ENCODE data around the gene ZNF324. TPM values are rescaled to one million over a fixed set of nuclear protein-coding genes. Genes with fewer than 3 reads are reported as not detected.

Gene ZNF324
- total and polyA plus RNA-seq, 9 of the 15 experiments (the other 6 are each of a cell fraction or from before 2014, with no cell fraction given): 0.92 to 16.4 (median 5.3) TPM

DNA sequence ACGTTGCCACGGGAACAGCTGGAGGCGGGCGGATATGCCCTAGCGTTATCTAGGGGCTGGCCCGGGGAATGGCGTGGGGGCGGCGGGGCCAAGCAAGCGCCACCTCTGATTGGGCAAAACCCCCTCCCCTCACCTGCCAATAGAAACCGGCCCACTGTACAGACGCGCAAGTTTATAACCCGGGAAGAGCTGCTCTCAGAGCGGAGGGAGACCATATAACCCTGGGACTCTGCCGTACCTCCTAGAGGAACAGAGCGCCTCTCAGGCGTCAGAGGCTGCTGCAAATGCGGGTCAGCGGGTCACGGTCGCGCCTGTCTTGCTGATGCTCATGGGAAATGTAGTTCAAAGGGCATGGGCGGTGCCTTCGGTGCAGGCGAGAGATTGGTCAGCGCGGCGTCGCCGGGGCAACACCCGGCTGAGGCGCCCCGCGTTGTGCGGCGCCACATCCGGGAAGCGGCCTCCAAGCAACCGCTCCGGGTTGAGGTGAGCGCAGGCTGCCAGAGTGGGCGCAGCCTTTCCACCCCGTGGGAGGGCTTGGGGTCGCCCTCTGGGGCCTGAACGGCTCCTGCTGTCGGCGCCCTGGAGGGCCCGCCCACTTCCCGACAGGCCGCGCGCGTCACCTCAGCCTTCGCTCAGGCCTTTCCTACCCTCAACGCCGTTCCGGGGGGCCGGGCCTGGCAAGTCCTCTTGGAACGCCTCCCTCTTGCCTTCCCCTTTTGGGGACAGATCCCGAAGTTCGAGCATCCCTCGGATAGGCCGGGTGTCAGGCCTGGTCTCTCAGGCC, 9.0 kb downstream of the ZNF324 start, which contains the start of gene ZNF446 (continued):
- TF ChIP-seq, protein P1, sequence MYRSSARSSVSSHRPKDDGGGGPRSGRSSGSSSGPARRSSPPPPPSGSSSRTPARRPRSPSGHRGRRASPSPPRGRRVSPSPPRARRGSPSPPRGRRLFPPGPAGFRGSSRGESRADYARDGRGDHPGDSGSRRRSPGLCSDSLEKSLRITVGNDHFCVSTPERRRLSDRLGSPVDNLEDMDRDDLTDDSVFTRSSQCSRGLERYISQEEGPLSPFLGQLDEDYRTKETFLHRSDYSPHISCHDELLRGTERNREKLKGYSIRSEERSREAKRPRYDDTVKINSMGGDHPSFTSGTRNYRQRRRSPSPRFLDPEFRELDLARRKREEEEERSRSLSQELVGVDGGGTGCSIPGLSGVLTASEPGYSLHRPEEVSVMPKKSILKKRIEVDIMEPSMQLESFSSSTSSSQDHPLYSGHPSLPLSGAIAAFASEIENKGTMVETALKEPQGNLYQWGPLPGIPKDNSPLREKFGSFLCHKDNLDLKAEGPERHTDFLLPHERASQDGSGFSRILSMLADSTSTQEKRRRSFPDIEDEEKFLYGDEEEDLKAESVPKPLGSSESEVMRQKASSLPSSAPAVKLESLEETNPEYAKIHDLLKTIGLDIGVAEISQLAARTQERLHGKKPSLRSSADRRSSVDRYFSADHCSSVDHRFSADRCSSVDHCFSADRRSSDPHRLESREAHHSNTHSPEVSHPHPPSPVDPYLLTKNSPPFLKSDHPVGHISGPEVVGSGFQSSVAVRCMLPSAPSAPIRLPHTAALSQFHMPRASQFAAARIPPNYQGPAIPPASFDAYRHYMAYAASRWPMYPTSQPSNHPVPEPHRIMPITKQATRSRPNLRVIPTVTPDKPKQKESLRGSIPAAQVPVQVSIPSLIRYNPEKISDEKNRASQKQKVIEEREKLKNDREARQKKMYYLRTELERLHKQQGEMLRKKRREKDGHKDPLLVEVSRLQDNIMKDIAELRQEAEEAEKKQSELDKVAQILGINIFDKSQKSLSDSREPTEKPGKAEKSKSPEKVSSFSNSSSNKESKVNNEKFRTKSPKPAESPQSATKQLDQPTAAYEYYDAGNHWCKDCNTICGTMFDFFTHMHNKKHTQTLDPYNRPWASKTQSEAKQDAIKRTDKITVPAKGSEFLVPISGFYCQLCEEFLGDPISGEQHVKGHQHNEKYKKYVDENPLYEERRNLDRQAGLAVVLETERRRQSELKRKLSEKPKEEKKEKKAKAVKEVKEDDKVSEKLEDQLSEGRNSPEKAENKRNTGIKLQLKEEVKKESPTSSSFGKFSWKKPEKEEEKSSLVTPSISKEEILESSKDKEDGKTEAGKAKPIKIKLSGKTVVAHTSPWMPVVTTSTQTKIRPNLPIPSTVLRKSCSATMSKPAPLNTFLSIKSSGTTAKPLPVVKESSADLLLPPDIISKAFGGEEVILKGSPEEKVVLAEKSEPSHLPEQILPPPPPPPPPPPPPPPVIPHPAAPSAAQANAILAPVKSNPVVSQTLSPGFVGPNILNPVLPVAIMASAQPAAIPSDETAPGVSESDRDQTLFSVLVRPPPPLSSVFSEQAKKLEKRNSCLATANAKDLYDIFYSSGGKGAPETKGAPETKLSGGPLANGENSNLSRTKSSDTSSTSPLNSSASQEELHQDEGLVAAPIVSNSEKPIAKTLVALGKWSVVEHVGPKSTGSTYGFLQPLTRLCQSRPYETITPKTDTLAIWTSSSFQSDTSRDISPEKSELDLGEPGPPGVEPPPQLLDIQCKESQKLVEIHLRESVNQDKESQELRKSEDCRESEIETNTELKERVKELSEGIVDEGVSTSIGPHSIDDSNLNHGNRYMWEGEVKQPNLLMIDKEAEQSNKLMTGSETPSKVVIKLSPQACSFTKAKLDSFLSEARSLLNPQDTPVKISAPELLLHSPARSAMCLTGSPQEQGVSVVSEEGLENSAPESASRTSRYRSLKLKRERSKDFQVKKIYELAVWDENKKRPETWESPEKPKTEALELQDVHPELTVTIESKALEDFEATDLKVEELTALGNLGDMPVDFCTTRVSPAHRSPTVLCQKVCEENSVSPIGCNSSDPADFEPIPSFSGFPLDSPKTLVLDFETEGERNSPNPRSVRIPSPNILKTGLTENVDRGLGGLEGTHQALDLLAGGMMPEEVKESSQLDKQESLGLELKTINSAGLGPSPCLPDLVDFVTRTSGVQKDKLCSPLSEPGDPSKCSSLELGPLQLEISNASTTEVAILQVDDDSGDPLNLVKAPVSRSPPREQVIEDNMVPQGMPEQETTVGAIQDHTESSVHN (IDR thresholded peaks at IDR 0.05; ENCODE audit: borderline replicate concordance in 1 of 2, low read depth in 1 of 2): no peak
- TF ChIP-seq MBD2 (IDR thresholded peaks at IDR 0.05; ENCODE audit: borderline replicate concordance, low read depth): peak; percentile 84
- TF ChIP-seq CXXC5 (CRISPR knock-in tag; IDR thresholded peaks at IDR 0.05): peak; percentile 92
- peak; percentile 98 for TF ChIP-seq NR2C1 (IDR thresholded peaks at IDR 0.05)
- peak; percentile 99 for TF ChIP-seq NR2C1 (tag; IDR thresholded peaks at IDR 0.05)
- peak; percentile 77 for TF ChIP-seq POLR2B (IDR thresholded peaks at IDR 0.05; ENCODE audit: low read depth, partially characterized antibody)
- TF ChIP-seq GABPB2 (CRISPR knock-in tag; conservative IDR thresholded peaks at IDR 0.05): no peak
- peak; percentile 75; the same call in 1 of the 2 replicates for TF ChIP-seq ELF2 (CRISPR knock-in tag; IDR thresholded peaks at IDR 0.05)
- peak; percentile 74; the same call in 1 of the 2 replicates for TF ChIP-seq SRSF1 (IDR thresholded peaks at IDR 0.05; ENCODE audit: low read depth, low read length)
- TF ChIP-seq C11orf30 (IDR thresholded peaks at IDR 0.05; ENCODE audit: low read depth): peak; percentile 66
- TF ChIP-seq SMARCB1 (IDR thresholded peaks at IDR 0.05; ENCODE audit: insufficient read length, low read depth): no peak
- peak; percentile 59; the same call in 1 of the 2 replicates for TF ChIP-seq ZNF263 (CRISPR knock-in tag; IDR thresholded peaks at IDR 0.05; ENCODE audit: borderline replicate concordance)
- TF ChIP-seq NONO (IDR thresholded peaks at IDR 0.05; ENCODE audit: low read depth in 2 of 2, low read length in 1 of 2): peak in 1 of 2 experiments; percentile 24; a peak in 1 of 4 replicates
- 0 out of 2 replicates have a peak, but pooled peaks have one; percentile 24 for TF ChIP-seq GATA2 (CRISPR knock-in tag; IDR thresholded peaks at IDR 0.05)
- TF ChIP-seq, protein P2, sequence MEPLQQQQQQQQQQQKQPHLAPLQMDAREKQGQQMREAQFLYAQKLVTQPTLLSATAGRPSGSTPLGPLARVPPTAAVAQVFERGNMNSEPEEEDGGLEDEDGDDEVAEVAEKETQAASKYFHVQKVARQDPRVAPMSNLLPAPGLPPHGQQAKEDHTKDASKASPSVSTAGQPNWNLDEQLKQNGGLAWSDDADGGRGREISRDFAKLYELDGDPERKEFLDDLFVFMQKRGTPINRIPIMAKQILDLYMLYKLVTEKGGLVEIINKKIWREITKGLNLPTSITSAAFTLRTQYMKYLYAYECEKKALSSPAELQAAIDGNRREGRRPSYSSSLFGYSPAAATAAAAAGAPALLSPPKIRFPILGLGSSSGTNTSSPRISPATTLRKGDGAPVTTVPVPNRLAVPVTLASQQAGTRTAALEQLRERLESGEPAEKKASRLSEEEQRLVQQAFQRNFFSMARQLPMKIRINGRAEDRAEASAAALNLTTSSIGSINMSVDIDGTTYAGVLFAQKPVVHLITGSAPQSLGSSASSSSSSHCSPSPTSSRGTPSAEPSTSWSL (CRISPR knock-in tag; IDR thresholded peaks at IDR 0.05; ENCODE audit: borderline replicate concordance): no peak
- TF ChIP-seq RFX7 (CRISPR knock-in tag; IDR thresholded peaks at IDR 0.05): peak; percentile 18; the same call in 1 of the 2 replicates
- no peak for TF ChIP-seq BCOR (IDR thresholded peaks at IDR 0.05)
- TF ChIP-seq PTBP1 (IDR thresholded peaks at IDR 0.05; ENCODE audit: low read depth, low read length): 0 out of 2 replicates have a peak, but pooled peaks have one; percentile 1
- no peak for TF ChIP-seq ZNF174 (CRISPR knock-in tag; IDR thresholded peaks at IDR 0.05)

Measured in K562 (cell line).